Heart right ventricle (tissue), 16 donors: ENCODE results near the gene EGFLAM. TPM values are rescaled to one million over a fixed set of nuclear protein-coding genes. Genes with fewer than 3 reads are reported as not detected.
A peak's percentile ranks its signal among the peaks of the same experiment; 100 is the strongest.

ENCODE experiments used
- ATAC-seq, 8 donors: fragments of 200-7000 bp; cut with Tn5 transposase; one replicate each; pipeline ENCODE4 v1.9.1; 2020; ENCODE audit warnings: mild to moderate bottlenecking in 8 of 8, moderate library complexity in 8 of 8, moderate number of reproducible peaks in 1 of 8
- DNase-seq, 2 donors: peaks; one replicate each; pipeline ENCODE4 v3.0.0-alpha.2; 2020
- H3K27ac ChIP-seq, 10 donors: fragments of 200-600 bp; sonication (generic) in 2 of 10; one replicate each; pipeline versions ENCODE4 v1.5.0 to v1.8.0; 2020 to 2022; ENCODE audit warnings: mild to moderate bottlenecking in 3 of 10
- H3K27me3 ChIP-seq, 7 donors: fragments of 200-600 bp; one replicate each; pipeline ENCODE4 v1.8.0; 2021 to 2022; ENCODE audit warnings: mild to moderate bottlenecking in 2 of 7
- H3K36me3 ChIP-seq, 9 donors: fragments of 200-600 bp; sonication (generic) in 1 of 9; one replicate each; pipeline versions ENCODE4 v1.5.0 to v1.8.0; 2020 to 2022; ENCODE audit warnings: mild to moderate bottlenecking in 2 of 9
- H3K4me1 ChIP-seq, 9 donors: fragments of 200-600 bp; sonication (generic) in 1 of 9; one replicate each; pipeline versions ENCODE4 v1.5.0 to v1.8.0; 2020 to 2022; ENCODE audit warnings: mild to moderate bottlenecking in 4 of 9
- H3K4me3 ChIP-seq, 10 donors: fragments of 200-600 bp; sonication (generic) in 2 of 10; one replicate each; pipeline versions ENCODE4 v1.5.0 to v1.8.0; 2020 to 2022; ENCODE audit warnings: mild to moderate bottlenecking in 7 of 10, moderate library complexity in 2 of 10
- H3K9me3 ChIP-seq, 11 donors: fragments of 200-600 bp in 10 of 11; sonication (generic) in 2 of 11; one replicate each; pipeline versions ENCODE4 v1.5.0 to v1.8.0; 2013 to 2022; ENCODE audit warnings: mild to moderate bottlenecking in 2 of 11, control low read depth in 1 of 11, moderate library complexity in 1 of 11
- WGBS, 2 donors: extraction: QIAGEN DNeasy Blood & Tissue Kit; methylation state at CpG; one replicate each; pipeline ENCODE4 v1.1.7; 2013; ENCODE audit warnings: inconsistent platforms in 1 of 2; 5-methylcytosine and 5-hydroxymethylcytosine counted together
- intact Hi-C, 10 donors: fragments of 100-400 bp; cut with DNase I; formaldehyde crosslinking; loops; one replicate each; pipeline versions ENCODE4 v1.11.1 to v1.14.2; 2022
- polyA plus RNA-seq, 2 donors: library from polyadenylated mRNA; stranded (reverse); fragments of 200-250 nt; gene quantifications; one replicate each; pipeline ENCODE4 v1.2.3, GENCODE V29; 2013
- total RNA-seq, 10 donors: library from RNA; stranded (reverse); fragmentation: NEBNext Ultra II Directional in 3 of 10; extraction: Animal tissue kit (Norgen Biotek cat#: 25700) in 3 of 10; gene quantifications; one replicate each; pipeline versions ENCODE4 v1.2.1 to v1.2.4, GENCODE V29; 2021 to 2023
- TF ChIP-seq, protein P1 (sequence below), 9 donors: fragments of 200-600 bp; sonication (generic) in 2 of 9; IDR thresholded peaks; one replicate each; pipeline versions ENCODE4 v1.5.0 to v1.8.0; 2021 to 2022; ENCODE audit warnings: antibody characterized with exemption in 9 of 9, mild to moderate bottlenecking in 5 of 9, moderate library complexity in 1 of 9
- donor health status: Arrhythmogenic right ventricular cardiomyopathy.
- donor health status: ischemic (EF 13 %, LVEDD 7.1; RV severe dilation, severe dysfunction).
- donor health status: healthy with polysubstance abuse.
- donor health status: DM: no; HTN: yes; CAD: no.
- donor health status: DM: no; HTN: no; CAD: no.
- donor health status: ischemic (EF 25% LVEDD 6.9; RV normal size, moderate dysfunction).
- donor health status: ischemic (EF 25% LVEDD 5.7; RV mildly dilated, moderate dysfunction).
- donor health status: healthy.
- donor health status: DM: yes; HTN: yes; CAD: no.
- donor health status: Ischemic cardiomyopathy.
- donor health status: ischemic (EF 35%, LVEDD 5.7; RV mildly dilated, moderate dysfunction).
- donor health status: nonischemic (EF 11% LVEDD 7.7; RV severe dilation, severe dysfunction).
- donor health status: DM: yes; HTN: yes; CAD: no.
- donor health status: PGD.
- donor health status: ischemic (EF 29% LVEDD 5.4; RV normal size, mild dysfunction).
- donor health status: nonischemic (EF 23%, LVEDD 6.1; RV moderate dilation, normal function).

The EGFLAM gene
- total and polyA plus RNA-seq, 12 donors, result 3.4 to 15.3 (median 7.6) TPM

DNA sequence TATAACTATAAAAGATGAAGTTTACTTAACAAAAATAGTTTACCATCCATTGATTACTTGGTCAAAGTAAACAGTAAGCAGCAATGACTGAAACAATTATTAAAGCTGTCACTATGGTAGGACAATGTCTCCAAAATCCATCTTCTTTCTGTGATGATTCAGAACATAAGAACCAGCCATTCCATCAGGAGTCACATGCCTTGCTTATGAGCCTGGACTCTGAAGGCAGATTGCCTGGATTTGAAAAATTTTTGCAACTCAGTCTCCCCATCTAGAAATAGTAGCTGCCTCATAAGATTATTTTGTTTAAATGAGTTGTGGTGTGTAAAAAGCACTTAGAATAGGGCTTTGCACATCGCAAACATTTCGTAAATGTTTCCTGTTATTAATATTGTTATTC, 161.9 kb downstream of the EGFLAM start:
- intact Hi-C loops, result loop anchor here in 7 of 10 donors (1.0 to 10.0 kb wide), 4 partner anchors 387 to 505 kb away; no protein-coding TSS in a partner anchor
- no peak overlapping the region for H3K27ac ChIP-seq
- ATAC-seq, result no peak

DNA sequence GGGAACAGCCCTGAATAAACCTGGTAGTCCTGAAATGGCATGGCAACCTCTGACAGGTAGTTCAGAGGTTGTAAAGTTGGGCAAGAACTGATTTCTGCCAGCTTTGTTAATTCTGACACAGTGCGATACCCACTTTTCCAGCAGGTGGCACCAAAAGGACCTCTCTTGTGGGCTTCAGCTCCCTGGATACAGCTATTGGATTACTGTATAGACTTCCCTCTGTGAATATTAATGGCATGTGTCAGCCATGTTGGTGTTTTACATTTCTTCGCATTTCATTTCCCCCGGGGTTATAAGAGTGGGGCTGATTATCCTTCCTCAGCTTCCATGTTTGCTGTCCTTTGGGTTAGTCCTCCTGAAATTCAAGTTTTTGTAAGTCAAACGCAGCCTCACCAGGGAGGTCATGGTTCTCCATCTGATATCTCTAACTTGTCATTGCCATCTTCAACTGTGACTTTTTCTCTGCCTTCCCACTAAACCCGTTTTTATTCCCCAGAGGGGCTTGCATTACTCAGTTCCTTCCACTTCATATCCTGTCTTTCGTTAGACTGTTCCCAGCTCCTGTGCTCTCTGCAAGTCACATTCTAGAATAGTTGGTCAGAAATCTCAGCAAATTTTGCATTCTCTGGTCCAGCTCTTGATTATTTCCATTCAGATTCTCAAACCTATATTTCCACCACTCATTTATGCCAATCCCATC, 162.5 kb downstream of the EGFLAM start:
- no peaks in the 10 kb centered on the region for H3K9me3 ChIP-seq
- peaks cover 0 to 7% (median 0%) of the 10 kb centered on the region in 7 donors for H3K27me3 ChIP-seq
- WGBS, 2 donors, result 41 to 50% methylated on average over 6 of the region's 6 CpGs
- intact Hi-C loops, result loop anchor here in 7 of 10 donors (1.0 to 10.0 kb wide), 4 partner anchors 386 to 504 kb away; no protein-coding TSS in a partner anchor
- ATAC-seq (peak in 6 of 8 donors; percentile 45 to 77 (median 74)), DNase-seq (peak; percentile 27 to 53)
- no peak overlapping the region for H3K27ac ChIP-seq
- H3K4me3 ChIP-seq, result no peak overlapping the region
- TF ChIP-seq, protein P1, sequence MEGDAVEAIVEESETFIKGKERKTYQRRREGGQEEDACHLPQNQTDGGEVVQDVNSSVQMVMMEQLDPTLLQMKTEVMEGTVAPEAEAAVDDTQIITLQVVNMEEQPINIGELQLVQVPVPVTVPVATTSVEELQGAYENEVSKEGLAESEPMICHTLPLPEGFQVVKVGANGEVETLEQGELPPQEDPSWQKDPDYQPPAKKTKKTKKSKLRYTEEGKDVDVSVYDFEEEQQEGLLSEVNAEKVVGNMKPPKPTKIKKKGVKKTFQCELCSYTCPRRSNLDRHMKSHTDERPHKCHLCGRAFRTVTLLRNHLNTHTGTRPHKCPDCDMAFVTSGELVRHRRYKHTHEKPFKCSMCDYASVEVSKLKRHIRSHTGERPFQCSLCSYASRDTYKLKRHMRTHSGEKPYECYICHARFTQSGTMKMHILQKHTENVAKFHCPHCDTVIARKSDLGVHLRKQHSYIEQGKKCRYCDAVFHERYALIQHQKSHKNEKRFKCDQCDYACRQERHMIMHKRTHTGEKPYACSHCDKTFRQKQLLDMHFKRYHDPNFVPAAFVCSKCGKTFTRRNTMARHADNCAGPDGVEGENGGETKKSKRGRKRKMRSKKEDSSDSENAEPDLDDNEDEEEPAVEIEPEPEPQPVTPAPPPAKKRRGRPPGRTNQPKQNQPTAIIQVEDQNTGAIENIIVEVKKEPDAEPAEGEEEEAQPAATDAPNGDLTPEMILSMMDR (IDR thresholded peaks at IDR 0.05), result peak; percentile 38 to 82 (median 74)
- no peaks in the 10 kb centered on the region for H3K36me3 ChIP-seq
- peaks cover 0 to 13% (median 0%) of the 10 kb centered on the region in 9 donors for H3K4me1 ChIP-seq

More for the DNA sequence above, 161.9 kb downstream of the EGFLAM start:
- Histone ChIP-seq H3K4me3 (no peak overlapping the region), H3K9me3 (no peaks in the 10 kb centered on the region), H3K4me1 (peaks cover 0 to 13% (median 0%) of the 10 kb centered on the region in 9 donors), H3K36me3 (no peaks in the 10 kb centered on the region), H3K27me3 (peaks cover 0 to 7% (median 0%) of the 10 kb centered on the region in 7 donors)
- DNase-seq, result no peak
- 96 to 97% methylated on average over 2 of the region's 2 CpGs for WGBS, 2 donors
- TF ChIP-seq, protein P1 (IDR thresholded peaks at IDR 0.05), result no peak

DNA sequence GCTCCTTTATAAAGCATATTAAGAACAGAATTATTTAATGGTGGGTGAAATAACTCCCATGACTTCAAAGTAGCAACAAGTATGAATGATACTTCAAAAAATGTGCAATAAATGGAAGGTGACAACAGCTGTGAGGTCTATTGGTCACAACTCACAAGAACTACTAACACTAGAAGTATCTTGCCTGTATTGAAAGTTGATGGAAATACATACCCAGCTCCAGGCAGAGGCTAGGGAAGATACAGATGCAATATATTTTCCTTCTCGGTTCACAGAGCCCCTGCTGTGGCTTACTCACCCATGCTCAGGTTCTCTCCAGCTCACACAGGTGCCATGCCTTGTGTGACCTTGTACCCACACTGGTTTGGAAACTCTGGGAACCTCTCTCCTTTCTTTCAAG, 164.3 kb downstream of the EGFLAM start:
- peaks cover 0 to 5% (median 0%) of the 10 kb centered on the region in 9 donors for H3K4me1 ChIP-seq
- H3K36me3 ChIP-seq, result no peaks in the 10 kb centered on the region
- intact Hi-C loops, result loop anchor here in 5 of 10 donors (5.0 to 10.0 kb wide), 3 partner anchors 385 to 502 kb away; no protein-coding TSS in a partner anchor
- H3K27me3 ChIP-seq, result peaks cover 0 to 13% (median 0%) of the 10 kb centered on the region in 7 donors
- no peaks in the 10 kb centered on the region for H3K9me3 ChIP-seq
- TF ChIP-seq, protein P1 (IDR thresholded peaks at IDR 0.05), result no peak
- DNase-seq (no peak), ATAC-seq (no peak)
- WGBS, 2 donors, result 76 to 85% methylated on average over 1 of the region's 1 CpG
- no peak overlapping the region for H3K27ac ChIP-seq
- H3K4me3 ChIP-seq, result no peak overlapping the region

DNA sequence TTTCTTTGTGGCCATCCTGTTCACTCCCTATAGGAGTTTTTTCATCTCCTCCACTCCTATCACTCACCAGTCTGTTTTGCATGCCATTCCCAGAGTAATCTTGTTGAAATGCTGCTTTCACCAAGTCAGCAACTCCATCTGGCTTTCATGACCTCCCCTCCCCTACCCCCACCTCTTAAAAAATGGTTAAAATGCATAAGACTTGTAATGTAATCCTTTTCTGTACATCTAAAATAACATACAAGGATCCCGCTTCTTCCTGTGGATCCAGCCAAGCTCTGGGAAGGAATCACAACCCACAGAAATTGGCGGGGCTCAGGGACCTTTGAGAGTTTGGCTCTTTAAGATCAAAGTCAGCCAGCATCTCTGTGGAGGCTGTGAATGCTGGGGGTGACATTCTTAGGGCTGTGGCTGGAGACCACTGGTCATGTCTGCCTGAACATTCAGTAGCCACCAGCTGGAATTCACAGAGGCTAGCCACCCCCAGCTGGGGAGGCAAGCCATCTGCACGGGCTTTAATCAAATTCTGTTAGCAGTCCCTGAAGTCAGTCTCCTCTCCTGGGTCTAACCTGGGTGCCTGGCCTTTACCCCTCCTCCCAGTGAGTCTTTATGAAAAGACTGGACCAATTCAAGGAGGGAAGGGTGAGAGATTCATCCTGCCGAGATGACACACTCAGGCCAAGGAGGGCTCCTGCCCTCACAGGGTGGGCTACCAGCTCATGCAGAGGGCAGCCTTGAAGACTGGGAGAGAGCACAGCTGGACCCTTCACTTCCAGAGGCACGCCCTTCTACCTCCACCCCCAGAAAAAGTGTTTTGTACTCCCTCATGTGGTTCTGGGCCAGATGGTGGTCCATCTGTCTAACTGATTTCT, 165.2 kb downstream of the EGFLAM start:
- DNase-seq (no peak), ATAC-seq (no peak)
- TF ChIP-seq, protein P1 (IDR thresholded peaks at IDR 0.05), result no peak
- Histone ChIP-seq H3K27ac (no peak overlapping the region), H3K27me3 (peaks cover 0 to 22% (median 0%) of the 10 kb centered on the region in 7 donors), H3K9me3 (no peaks in the 10 kb centered on the region), H3K4me3 (no peak overlapping the region), H3K4me1 (peaks cover 0 to 5% (median 0%) of the 10 kb centered on the region in 9 donors), H3K36me3 (no peaks in the 10 kb centered on the region)
- intact Hi-C loops, result loop anchor here in 5 of 10 donors (5.0 to 10.0 kb wide), 3 partner anchors 384 to 501 kb away; no protein-coding TSS in a partner anchor
- 76 to 79% methylated on average over 5 of the region's 5 CpGs for WGBS, 2 donors
